Activated CD8-positive, alpha-beta memory T cell treated with anti-CD3 and anti-CD28 coated beads for 1 hour (primary cell): Measurements from ENCODE around the gene NUBP2.

Source experiments
- DNase-seq, 2 donors: peaks; one replicate each; pipeline ENCODE4 v3.0.0-alpha.2; 2020; ENCODE audit warnings: low read depth in 1 of 2; ENCODE audit errors: extremely low read depth in 1 of 2

NUBP2 gene

GRCh38 chr16:1825864-1826690, 43.3 kb downstream of the NUBP2 start:
- DNase-seq: peak; percentile 25 to 58

GRCh38 chr16:1826691-1827573, 44.2 kb downstream of the NUBP2 start, which contains the start of the genes FAHD1 and HAGH:
FAHD1 (plus strand) TSS chr16:1827206; CDS start chr16:1827239, 33 bp downstream.
HAGH (minus strand) TSS chr16:1826825; CDS start chr16:1826787, 38 bp downstream.
- peak; percentile 70 to 83 for DNase-seq

- DNase-seq: no peak
These were observed 46.1 kb downstream of the NUBP2 start for GRCh38 chr16:1828645-1829410.

GRCh38 chr16:1830213-1830612, 47.5 kb downstream of the NUBP2 start:
- no peak for DNase-seq

- no peak for DNase-seq
These were observed 48.7 kb downstream of the NUBP2 start for GRCh38 chr16:1831186-1832075.

GRCh38 chr16:1832838-1833454, 50.2 kb downstream of the NUBP2 start:
- DNase-seq: no peak

- DNase-seq: no peak
These were observed 51.3 kb downstream of the NUBP2 start for GRCh38 chr16:1834096-1834495.
